ENCODE data around the gene HOXC9. TPM values are rescaled to one million over a fixed set of nuclear protein-coding genes. Genes with fewer than 3 reads are reported as not detected.
A peak's percentile ranks its signal among the peaks of the same experiment; 100 is the strongest.

The HOXC9 gene
- total and polyA plus RNA-seq, 9 of the 15 experiments (the other 6 are each of a cell fraction or from before 2014, with no cell fraction given): 1.1 to 10.5 (median 9.3) TPM

DNA sequence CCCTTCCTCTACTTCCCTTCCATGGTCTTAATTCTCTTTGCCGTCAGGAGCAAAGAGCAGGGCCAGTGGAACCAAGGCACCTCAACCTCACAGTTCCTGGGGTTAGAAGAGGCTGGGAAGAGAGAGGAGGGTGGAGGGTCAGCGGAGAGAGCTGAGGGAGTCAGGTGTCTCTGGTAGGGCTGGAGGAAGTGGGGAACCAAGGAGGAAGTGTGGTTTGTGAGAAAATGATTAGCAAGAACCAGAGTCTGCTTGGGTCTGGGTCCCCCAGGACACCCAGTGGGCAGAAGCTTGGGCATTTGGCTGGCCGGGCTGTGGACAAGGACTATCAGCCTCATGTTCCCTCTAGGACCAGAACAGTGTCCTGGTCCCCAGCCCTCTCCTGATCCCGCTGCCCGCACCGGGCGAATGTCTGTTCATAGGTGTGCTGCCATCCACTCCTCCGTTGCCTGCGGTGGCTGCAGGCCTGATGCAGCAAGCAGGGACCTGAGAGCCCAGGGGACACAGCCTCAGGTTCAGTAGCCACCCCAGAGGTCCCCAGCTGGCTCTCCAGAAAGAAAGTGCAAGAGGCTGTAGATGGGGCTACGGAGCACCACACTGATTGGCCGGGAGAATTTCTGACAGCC lies 42.9 kb upstream of the HOXC9 start:
- H3K9me3 ChIP-seq (replicated peaks; ENCODE audit: control insufficient read depth, insufficient read depth, low read depth, low read length): no peaks in the 10 kb centered on the region
- TF ChIP-seq ZBTB33 (CRISPR knock-in tag; IDR thresholded peaks at IDR 0.05): no peak
- no peak for TF ChIP-seq DPF2 (IDR thresholded peaks at IDR 0.05)
- no peak for TF ChIP-seq ZNF444 (CRISPR knock-in tag; IDR thresholded peaks at IDR 0.05)
- no peak for TF ChIP-seq ZNF764 (CRISPR knock-in tag; IDR thresholded peaks at IDR 0.05; ENCODE audit: low read depth)
- TF ChIP-seq SPI1 (IDR thresholded peaks at IDR 0.05; ENCODE audit: borderline replicate concordance, low read depth, low read length): peak; percentile 54; the same call in 1 of the 2 replicates
- TF ChIP-seq RAD21 (CRISPR knock-in tag; conservative IDR thresholded peaks at IDR 0.05 in 1 of 2, IDR thresholded peaks at IDR 0.05 in 1 of 2): no peak
- no peak for TF ChIP-seq WHSC1 (IDR thresholded peaks at IDR 0.05; ENCODE audit: low read length)
- intact Hi-C loops (cut with micrococcal nuclease) (no loop called here), in situ Hi-C loops (cut with MboI) (no loop called here)
- H3K4me1 ChIP-seq (replicated peaks in 1 of 2; ENCODE audit: control insufficient read depth in 2 of 2, insufficient read depth in 2 of 2, low read length in 2 of 2): peaks cover 0 to 23% of the 10 kb centered on the region in 2 experiments; a peak in 2 of 5 replicates
- no peak overlapping the region for H2AFZ ChIP-seq (ENCODE audit: low read depth, low read length)
- no peaks in the 10 kb centered on the region for H3K9me1 ChIP-seq (ENCODE audit: control insufficient read depth, insufficient read depth, low read length)
- H3K9ac ChIP-seq (ENCODE audit: insufficient read depth in 1 of 2, low read depth in 2 of 2, low read length in 2 of 2): no peak overlapping the region
- FAIRE-seq (no peak), ATAC-seq (peak; percentile 39; the same call in 2 of the 3 replicates), DNase-seq (ENCODE audit: extremely low read depth in 1 of 4, low spot score in 3 of 4) (no peak)
- no peak overlapping the region for H3K4me2 ChIP-seq (ENCODE audit: insufficient read depth, low read length)
- H3K27me3 ChIP-seq (ENCODE audit: control insufficient read depth in 2 of 2, insufficient read depth in 2 of 2, low read length in 2 of 2): peaks cover 62 to 95% of the 10 kb centered on the region in 2 experiments
- H3K79me2 ChIP-seq (ENCODE audit: control insufficient read depth, insufficient read depth, low read length): no peaks in the 10 kb centered on the region
- no peak overlapping the region for H3K4me3 ChIP-seq
- ChIA-PET CTCF (ENCODE audit: low intra/inter-chr PET ratio) (no interaction called here), POLR2A (no interaction called here)
- no TSS peak for BruUV-seq (replicated peaks)
- WGBS (ENCODE audit: insufficient coverage, low coverage, missing lambda C conversion rate): 7% methylated on average over 10 of the region's 11 CpGs
- no peak overlapping the region for H3K27ac ChIP-seq (ENCODE audit: extremely low read depth, low read depth, low read length)
- no peaks in the 10 kb centered on the region for H3K36me3 ChIP-seq (ENCODE audit: control insufficient read depth, insufficient read depth, low read length)
- H4K20me1 ChIP-seq (replicated peaks; ENCODE audit: control insufficient read depth, insufficient read depth, low read length): peaks cover 22% of the 10 kb centered on the region
